ENCODE measurements around the gene SEMA6B.

SEMA6B gene

DNA sequence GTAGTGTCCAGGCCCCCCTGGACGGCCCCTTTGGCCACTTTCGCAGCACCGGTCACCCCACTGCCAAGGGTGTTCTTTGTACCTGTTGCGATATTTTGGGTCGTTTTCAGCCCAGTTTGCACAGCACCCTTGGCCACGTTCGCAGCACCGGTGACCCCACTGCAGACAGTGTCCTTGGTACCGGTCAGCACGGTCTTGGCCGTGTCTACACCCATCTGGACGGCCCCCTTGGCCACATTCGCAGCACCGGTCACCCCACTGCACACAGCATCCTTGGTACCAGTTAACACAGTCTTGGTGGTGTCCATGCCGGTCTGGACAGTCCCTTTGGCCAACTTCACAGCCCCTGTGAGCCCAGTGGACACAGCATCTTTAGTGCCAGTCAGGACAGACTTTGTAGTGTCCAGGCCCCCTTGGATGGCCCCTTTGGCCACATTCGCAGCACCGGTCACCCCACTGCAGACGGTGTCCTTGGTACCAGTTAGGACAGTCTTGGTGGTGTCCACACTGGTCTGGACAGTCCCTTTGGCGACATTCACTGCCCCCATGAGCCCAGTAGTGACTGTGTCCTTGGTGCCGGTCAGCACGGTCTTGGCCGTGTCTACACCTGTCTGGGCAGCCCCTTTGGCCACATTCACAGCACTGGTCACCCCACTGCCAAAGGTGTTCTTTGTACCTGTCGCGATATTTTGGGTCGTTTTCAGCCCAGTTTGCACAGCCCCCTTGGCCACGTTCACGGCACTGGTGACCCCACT is 48.0 kb downstream of the SEMA6B start:
- no peaks in the 10 kb centered on the region for H3K27me3 ChIP-seq (ENCODE audit: control insufficient read depth, insufficient read depth, low read length)
- no peak overlapping the region for H3K27ac ChIP-seq (ENCODE audit: low read depth, low read length)
- H3K4me1 ChIP-seq (ENCODE audit: control insufficient read depth, insufficient read depth, low read length) = peaks cover 8% of the 10 kb centered on the region
- H3K4me3 ChIP-seq (ENCODE audit: low read length) = no peak overlapping the region
- H3K36me3 ChIP-seq (ENCODE audit: control insufficient read depth, insufficient read depth, low read length) = peaks cover 6% of the 10 kb centered on the region
- no peak overlapping the region for H3K9ac ChIP-seq (ENCODE audit: low read length)

DNA sequence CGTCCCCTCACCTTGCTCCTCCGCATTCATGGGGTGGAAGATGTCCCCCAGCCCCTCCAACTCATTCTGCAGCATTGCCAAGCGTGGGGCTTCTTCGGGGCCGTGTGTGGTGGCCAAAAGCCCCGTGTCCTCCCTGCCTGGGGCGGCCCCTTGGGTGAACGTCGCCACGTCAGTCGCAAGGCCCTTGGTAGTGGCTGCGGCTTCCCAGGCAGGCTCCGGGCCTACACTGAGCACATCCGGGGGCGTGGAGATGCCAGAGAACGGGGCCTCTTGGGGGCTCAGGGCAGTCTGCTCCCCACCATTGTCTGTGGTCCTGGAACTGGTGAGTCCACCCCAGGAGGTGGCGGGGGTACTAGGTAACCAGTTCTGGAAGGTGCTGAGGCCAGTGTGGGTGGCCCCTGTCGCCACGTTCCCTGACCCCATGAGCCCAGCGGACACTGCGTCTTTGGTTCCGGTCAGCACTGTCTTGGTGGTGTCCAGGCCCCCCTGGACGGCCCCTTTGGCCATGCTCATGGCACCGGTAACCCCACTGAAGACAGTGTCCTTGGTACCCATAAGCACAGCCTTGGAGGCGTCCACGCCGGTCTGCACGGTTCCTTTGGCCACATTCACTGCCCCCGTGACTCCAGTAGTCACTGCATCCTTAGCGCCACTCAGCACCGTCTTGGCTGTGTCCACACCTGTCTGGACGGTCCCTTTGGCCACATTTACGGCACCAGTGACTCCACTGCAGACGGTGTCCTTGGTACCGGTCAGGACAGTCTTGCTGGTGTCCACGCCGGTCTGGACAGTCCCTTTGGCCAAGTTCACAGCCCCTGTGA is 48.8 kb downstream of the SEMA6B start:
- no peak overlapping the region for H3K4me3 ChIP-seq (ENCODE audit: low read length)
- H3K27me3 ChIP-seq (ENCODE audit: control insufficient read depth, insufficient read depth, low read length) = no peaks in the 10 kb centered on the region
- H3K27ac ChIP-seq (ENCODE audit: low read depth, low read length) = no peak overlapping the region
- peaks cover 13% of the 10 kb centered on the region for H3K36me3 ChIP-seq (ENCODE audit: control insufficient read depth, insufficient read depth, low read length)
- peaks cover 7% of the 10 kb centered on the region for H3K4me1 ChIP-seq (ENCODE audit: control insufficient read depth, insufficient read depth, low read length)
- H3K9ac ChIP-seq (ENCODE audit: low read length) = no peak overlapping the region

DNA sequence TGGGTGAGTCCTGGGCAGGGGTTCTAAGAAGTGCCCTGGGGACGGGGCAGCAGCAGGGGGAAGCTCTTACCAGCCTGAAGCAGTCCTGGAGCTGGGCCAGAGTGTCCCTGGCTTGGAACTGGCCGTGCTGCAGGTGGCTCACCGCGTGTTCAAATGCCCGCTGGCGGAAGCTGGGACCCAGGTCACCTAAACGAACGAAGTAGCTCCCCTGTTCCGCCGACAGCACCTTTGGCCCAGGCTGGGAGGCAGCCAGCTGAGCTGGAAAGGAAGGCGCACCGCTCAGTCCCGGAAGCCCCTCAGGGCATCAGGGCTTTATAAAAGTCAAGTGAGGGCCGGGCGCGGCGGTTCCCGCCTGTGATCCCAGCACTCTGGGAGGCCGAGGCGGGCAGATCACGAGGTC is 50.8 kb downstream of the SEMA6B start:
- Histone ChIP-seq H3K27ac (ENCODE audit: low read depth, low read length) (peak overlapping the region; percentile 64), H3K27me3 (ENCODE audit: control insufficient read depth, insufficient read depth, low read length) (no peaks in the 10 kb centered on the region), H3K4me1 (ENCODE audit: control insufficient read depth, insufficient read depth, low read length) (peaks cover 7% of the 10 kb centered on the region), H3K9ac (ENCODE audit: low read length) (no peak overlapping the region), H3K4me3 (ENCODE audit: low read length) (no peak overlapping the region), H3K36me3 (ENCODE audit: control insufficient read depth, insufficient read depth, low read length) (peaks cover 18% of the 10 kb centered on the region)

DNA sequence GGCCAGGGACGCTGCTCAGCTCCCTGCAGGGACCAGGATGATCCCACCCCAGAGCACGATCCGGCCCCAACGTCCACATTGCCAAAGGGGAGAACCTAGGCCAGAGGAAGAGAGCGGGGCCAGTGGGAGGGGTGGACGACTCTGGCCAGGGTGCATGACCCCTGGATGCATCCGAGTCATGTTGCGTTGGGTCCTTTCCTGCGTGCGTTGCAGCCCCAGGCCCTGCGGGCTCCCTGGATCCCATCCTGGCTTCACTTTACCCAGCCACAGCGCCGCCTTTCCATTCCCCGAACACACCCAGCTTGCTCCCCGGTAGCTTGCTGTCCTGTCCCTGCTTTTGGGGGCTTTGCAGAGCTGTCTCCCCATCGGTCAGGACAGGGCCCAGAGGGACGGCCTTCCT is 51.7 kb downstream of the SEMA6B start:
- Histone ChIP-seq H3K4me3 (ENCODE audit: low read length) (no peak overlapping the region), H3K4me1 (ENCODE audit: control insufficient read depth, insufficient read depth, low read length) (peaks cover 7% of the 10 kb centered on the region), H3K36me3 (ENCODE audit: control insufficient read depth, insufficient read depth, low read length) (peaks cover 14% of the 10 kb centered on the region), H3K27ac (ENCODE audit: low read depth, low read length) (no peak overlapping the region), H3K9ac (ENCODE audit: low read length) (no peak overlapping the region), H3K27me3 (ENCODE audit: control insufficient read depth, insufficient read depth, low read length) (no peaks in the 10 kb centered on the region)

DNA sequence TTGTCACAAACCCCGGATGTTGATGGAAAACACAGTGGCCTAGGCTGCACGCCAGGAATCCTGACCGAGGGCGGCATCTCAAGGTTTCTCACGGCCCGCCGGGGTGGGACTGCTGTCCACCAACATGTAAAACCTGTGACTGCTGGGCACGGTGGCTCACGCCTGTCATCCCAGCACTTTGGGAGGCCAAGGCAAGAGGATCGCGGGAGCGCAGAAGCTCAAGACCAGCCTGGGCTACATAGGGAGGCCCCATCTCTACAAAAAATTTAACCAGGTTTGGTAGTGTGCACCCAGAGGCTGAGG is 52.4 kb downstream of the SEMA6B start:
- H3K9ac ChIP-seq (ENCODE audit: low read length) = no peak overlapping the region
- no peak overlapping the region for H3K27ac ChIP-seq (ENCODE audit: low read depth, low read length)
- no peak overlapping the region for H3K4me3 ChIP-seq (ENCODE audit: low read length)
- no peaks in the 10 kb centered on the region for H3K27me3 ChIP-seq (ENCODE audit: control insufficient read depth, insufficient read depth, low read length)
- peaks cover 10% of the 10 kb centered on the region for H3K4me1 ChIP-seq (ENCODE audit: control insufficient read depth, insufficient read depth, low read length)
- H3K36me3 ChIP-seq (ENCODE audit: control insufficient read depth, insufficient read depth, low read length) = peaks cover 21% of the 10 kb centered on the region

DNA sequence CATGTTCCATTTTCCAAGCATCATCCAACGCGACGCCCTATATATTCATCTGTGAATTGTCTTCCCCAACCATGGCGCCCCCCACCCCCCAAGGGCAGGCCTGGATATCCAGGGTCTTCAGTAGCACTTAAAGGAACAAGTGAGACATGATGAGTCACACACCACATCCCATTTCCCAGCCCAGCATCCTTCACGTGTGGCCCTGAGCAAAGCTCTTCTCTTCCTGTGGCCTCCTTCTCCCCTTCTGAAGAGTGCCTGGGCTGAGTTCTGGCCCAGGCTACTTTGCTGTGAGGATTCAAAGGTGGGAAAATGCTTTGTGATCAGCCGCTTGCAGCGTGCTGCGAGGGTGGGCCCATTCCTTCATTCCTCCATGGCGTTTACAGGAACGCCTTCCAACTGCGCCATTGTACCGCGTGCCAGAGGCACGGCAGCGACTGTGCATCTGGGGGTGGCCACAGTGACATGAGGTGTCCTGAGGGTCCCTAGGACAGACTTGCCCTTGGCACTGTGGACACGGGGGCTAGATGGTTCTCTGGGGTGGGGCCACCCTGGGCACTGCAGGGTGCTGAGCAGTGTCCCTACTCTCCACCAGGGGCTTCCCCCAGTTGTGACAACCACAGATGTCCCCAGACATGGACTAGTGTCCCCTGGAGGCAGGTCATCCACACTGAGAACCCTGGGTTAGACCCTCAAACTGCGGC is 52.9 kb downstream of the SEMA6B start:
- H3K27ac ChIP-seq (ENCODE audit: low read depth, low read length) = no peak overlapping the region
- peaks cover 22% of the 10 kb centered on the region for H3K36me3 ChIP-seq (ENCODE audit: control insufficient read depth, insufficient read depth, low read length)
- no peaks in the 10 kb centered on the region for H3K27me3 ChIP-seq (ENCODE audit: control insufficient read depth, insufficient read depth, low read length)
- H3K4me1 ChIP-seq (ENCODE audit: control insufficient read depth, insufficient read depth, low read length) = peaks cover 6% of the 10 kb centered on the region
- H3K9ac ChIP-seq (ENCODE audit: low read length) = no peak overlapping the region
- H3K4me3 ChIP-seq (ENCODE audit: low read length) = no peak overlapping the region

DNA sequence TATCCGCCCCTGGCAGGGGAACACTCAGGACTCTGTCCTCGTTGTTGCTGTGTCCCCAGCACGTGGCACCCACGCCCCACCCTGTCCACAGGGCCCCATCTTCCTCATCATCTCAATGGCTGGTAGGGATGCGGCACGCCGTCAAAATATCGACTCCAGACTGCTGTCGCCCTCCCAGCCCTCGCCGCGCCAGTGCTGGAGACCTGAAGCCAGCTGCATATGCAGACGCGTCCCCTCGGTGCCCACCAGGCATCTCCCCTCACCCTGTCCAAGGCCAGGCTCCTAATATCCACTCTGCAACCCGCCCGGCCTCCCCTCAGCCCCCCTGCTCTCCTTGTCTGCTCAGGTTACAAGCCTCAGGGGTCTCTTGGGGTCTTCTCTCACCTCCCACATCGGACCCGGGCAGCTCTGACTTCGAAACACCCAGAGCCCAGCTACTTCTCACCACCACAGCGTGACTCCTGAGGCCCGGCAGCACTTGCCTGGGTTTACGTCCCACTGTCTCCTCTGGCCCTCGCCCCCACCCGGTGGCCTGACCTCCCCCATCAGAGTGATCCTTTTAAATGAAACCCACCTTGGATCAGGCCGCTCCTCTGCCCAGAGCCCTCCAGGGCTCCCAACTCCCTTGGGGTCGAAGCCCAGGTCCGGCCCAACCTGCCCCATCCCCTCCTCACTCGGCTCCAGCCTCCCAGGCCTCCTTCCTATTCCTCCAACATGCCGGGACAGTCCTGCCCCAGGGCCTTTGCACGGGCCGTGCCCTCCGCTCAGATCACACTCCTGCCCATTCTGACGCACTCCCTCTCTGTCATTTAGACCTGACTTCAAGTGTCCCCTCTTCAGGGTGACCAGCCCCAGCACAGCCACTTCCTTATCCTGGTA is 53.7 kb downstream of the SEMA6B start:
- peaks cover 25% of the 10 kb centered on the region for H3K36me3 ChIP-seq (ENCODE audit: control insufficient read depth, insufficient read depth, low read length)

DNA sequence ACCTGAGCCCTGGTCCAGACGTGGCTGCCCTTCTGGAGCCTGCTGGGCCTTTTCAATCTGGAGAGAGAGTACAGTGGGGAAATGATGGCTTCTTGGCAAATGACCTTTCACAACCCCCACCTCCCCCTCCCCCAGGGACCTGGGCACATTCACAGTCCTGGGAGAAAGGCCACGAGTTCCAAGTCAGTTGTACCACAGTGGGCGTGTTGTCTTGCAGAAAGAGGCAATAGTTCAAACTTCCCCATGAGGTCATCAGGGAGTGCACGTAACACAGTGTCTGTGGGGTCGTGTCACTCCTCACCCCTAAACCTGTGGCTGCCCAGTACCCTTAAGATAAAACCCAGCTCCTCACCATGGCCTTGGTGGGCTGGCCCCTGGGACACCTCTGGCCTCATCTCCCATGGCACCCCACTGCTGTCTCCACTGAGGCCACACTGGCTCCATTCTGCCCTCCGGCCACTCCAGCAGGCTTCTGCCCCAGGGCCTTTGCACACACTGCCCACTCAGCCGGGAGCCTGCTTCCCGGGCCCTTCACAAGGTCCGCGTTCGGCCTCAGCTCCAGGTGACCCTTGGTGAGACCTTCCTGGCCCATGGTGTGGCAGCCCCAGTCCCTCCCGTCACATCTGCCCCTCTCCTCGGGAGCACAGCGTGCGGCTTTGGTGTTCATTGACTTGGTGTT is 54.5 kb downstream of the SEMA6B start:
- peaks cover 3% of the 10 kb centered on the region for H3K4me1 ChIP-seq (ENCODE audit: control insufficient read depth, insufficient read depth, low read length)
- H3K36me3 ChIP-seq (ENCODE audit: control insufficient read depth, insufficient read depth, low read length) = peaks cover 26% of the 10 kb centered on the region
- H3K4me3 ChIP-seq (ENCODE audit: low read length) = no peak overlapping the region
- no peak overlapping the region for H3K9ac ChIP-seq (ENCODE audit: low read length)
- no peaks in the 10 kb centered on the region for H3K27me3 ChIP-seq (ENCODE audit: control insufficient read depth, insufficient read depth, low read length)
- no peak overlapping the region for H3K27ac ChIP-seq (ENCODE audit: low read depth, low read length)

More for the DNA sequence above, 53.7 kb downstream of the SEMA6B start:
- no peak overlapping the region for H3K4me3 ChIP-seq (ENCODE audit: low read length)
- H3K9ac ChIP-seq (ENCODE audit: low read length) = no peak overlapping the region
- H3K27me3 ChIP-seq (ENCODE audit: control insufficient read depth, insufficient read depth, low read length) = no peaks in the 10 kb centered on the region
- no peak overlapping the region for H3K27ac ChIP-seq (ENCODE audit: low read depth, low read length)
- H3K4me1 ChIP-seq (ENCODE audit: control insufficient read depth, insufficient read depth, low read length) = peaks cover 3% of the 10 kb centered on the region

DNA sequence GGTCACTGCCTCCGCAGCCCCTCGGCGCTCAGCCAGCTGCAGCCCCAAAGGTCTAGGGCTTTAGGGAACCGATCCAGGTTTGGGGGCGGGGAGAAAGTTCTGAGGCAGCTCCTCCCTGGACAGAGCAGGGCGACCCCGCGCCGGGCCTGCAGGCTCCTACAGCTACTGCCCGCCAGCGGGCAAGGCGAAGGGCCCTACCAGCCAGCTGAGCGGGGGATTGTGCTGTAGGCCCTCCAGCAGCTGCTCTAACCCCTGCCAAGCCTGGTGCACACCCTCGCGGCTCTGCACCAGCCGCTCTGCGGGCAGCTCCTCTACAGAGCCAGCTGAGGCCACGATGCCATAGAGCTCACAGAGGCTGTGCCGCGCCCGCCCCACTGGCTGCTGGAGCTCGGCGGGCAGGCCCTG is 55.2 kb downstream of the SEMA6B start:
- no peaks in the 10 kb centered on the region for H3K27me3 ChIP-seq (ENCODE audit: control insufficient read depth, insufficient read depth, low read length)
- H3K36me3 ChIP-seq (ENCODE audit: control insufficient read depth, insufficient read depth, low read length) = peaks cover 26% of the 10 kb centered on the region
- H3K4me1 ChIP-seq (ENCODE audit: control insufficient read depth, insufficient read depth, low read length) = peaks cover 3% of the 10 kb centered on the region
- H3K27ac ChIP-seq (ENCODE audit: low read depth, low read length) = no peak overlapping the region
- no peak overlapping the region for H3K4me3 ChIP-seq (ENCODE audit: low read length)
- no peak overlapping the region for H3K9ac ChIP-seq (ENCODE audit: low read length)

DNA sequence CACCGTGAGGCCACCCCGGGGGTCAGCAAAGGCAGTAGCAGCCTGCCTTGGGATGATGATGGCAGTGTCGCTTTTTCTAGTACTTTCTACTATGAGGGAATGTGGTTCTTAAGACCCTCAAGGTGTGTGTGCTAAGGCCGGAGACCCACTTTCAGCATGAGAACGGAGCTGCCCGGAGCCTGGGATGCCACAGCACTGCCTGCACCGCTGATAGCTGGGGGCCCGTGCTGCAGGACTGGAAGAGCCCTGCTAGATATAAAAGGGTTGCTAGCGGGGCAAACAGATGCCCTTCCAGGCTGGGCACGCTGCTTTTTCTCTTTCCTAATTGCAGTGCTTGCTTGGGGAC is 55.7 kb downstream of the SEMA6B start:
- Histone ChIP-seq H3K27me3 (ENCODE audit: control insufficient read depth, insufficient read depth, low read length) (no peaks in the 10 kb centered on the region), H3K4me3 (ENCODE audit: low read length) (no peak overlapping the region), H3K27ac (ENCODE audit: low read depth, low read length) (no peak overlapping the region), H3K36me3 (ENCODE audit: control insufficient read depth, insufficient read depth, low read length) (peaks cover 26% of the 10 kb centered on the region), H3K9ac (ENCODE audit: low read length) (no peak overlapping the region), H3K4me1 (ENCODE audit: control insufficient read depth, insufficient read depth, low read length) (peaks cover 3% of the 10 kb centered on the region)

DNA sequence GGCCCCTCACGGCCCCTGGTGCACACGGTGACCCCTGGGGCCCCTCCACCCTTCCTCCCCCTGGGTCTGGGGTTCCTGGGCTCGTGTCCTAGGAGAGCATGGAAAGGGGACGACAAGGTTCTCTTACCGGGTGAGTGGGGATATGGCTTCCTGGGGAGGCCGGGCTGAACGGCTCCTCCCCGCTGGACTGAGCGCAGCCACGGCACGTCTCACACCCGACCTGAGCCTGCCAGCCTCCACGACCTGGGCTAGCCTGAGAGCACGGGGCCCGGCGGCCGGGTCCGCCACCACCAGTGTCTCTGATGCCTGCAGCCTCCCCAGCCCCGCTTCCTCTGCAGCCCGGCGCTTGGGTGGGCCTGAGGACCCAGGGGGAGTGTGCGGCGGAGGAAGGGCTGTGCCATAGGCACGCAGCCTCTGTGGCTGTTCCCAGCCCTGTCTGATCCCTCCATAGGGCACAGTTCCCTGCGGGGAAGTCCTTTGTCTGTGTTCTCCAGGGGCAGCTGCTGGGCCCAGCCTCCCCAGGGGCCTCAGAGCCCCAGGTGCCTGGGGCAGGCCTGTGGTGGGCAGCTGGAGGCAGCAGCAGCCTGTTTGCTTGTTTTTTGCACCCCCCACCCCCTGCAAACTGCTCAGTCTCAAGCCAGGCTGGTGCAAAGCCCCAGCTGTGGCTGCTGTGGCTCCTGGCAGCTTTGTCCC is 56.2 kb downstream of the SEMA6B start:
- H3K36me3 ChIP-seq (ENCODE audit: control insufficient read depth, insufficient read depth, low read length) = peaks cover 26% of the 10 kb centered on the region
- H3K27me3 ChIP-seq (ENCODE audit: control insufficient read depth, insufficient read depth, low read length) = no peaks in the 10 kb centered on the region
- H3K27ac ChIP-seq (ENCODE audit: low read depth, low read length) = peak overlapping the region; percentile 37
- H3K4me3 ChIP-seq (ENCODE audit: low read length) = no peak overlapping the region
- no peak overlapping the region for H3K9ac ChIP-seq (ENCODE audit: low read length)
- peaks cover 3% of the 10 kb centered on the region for H3K4me1 ChIP-seq (ENCODE audit: control insufficient read depth, insufficient read depth, low read length)

All from rectal smooth muscle tissue (tissue), 1 donor.